HCT116 (cell line): ENCODE measurements around the gene LBR. TPM values are rescaled to one million over a fixed set of nuclear protein-coding genes. Genes with fewer than 3 reads are reported as not detected.

Source experiments
- ATAC-seq: fragments of 200-7000 bp; cut with Tn5 transposase; 2 replicates; pipeline ENCODE4 v1.9.1; 2020; ENCODE audit warnings: mild to moderate bottlenecking, moderate library complexity
- BruUV-seq: library from RNA; stranded (reverse); fragments of 400-500 nt; replicated peaks from 2 replicates; lab custom pipeline; 2021; lab: Mats Ljungman, UMichigan
- CTCF ChIA-PET: fragments of 300-600 bp; sonication (Branson Sonifier 250); formaldehyde crosslinking; loops from one replicate; lab custom pipeline; 2021; ENCODE audit warnings: antibody characterized with exemption; lab: Charles Lee
- POLR2A ChIA-PET: fragments of 300-600, 350-600 bp; sonication (Branson Sonifier 250); formaldehyde crosslinking; loops from one replicate; lab custom pipeline; 2021; ENCODE audit warnings: antibody characterized with exemption; lab: Charles Lee
- RAD21 ChIA-PET, 2 experiments: fragments of 300-600 bp; sonication (Branson Sonifier 250); formaldehyde crosslinking; loops; one replicate each; lab custom pipeline; 2023; ENCODE audit warnings: low total read pairs in 2 of 2; ENCODE audit not compliant: uncharacterized antibody in 2 of 2, unreplicated experiment in 2 of 2, low non-redundant PET in 1 of 2; lab: Charles Lee
- DNase-seq: peaks from one replicate; pipeline ENCODE4 v3.0.0-alpha.2; 2010; ENCODE audit warnings: low read depth, low spot score
- H2AFZ ChIP-seq: fragments of 200-600 bp; shearing (Covaris generic), sonication (generic); 2 replicates; pipeline ENCODE4 v1.6.1; 2017; ENCODE audit warnings: low read depth, mixed run types, mixed read lengths, antibody characterized with exemption, low read length; ENCODE audit not compliant: poor library complexity, severe bottlenecking
- H3K27ac ChIP-seq: 2 replicates; pipeline ENCODE4 v1.5.1; 2012; ENCODE audit warnings: low read depth, low read length
- H3K27me3 ChIP-seq: fragments of 200-600 bp; sonication (generic); 2 replicates; pipeline ENCODE4 v1.6.1; 2016; ENCODE audit warnings: mixed run types, low read length, mixed read lengths; ENCODE audit not compliant: insufficient read depth
- H3K36me3 ChIP-seq, 2 experiments: fragments of 200-500 bp in 1 of 2; fragments of 200-600 bp in 1 of 2; sonication (Bioruptor generic) in 1 of 2; sonication (generic) in 1 of 2; 2 replicates each; pipeline versions ENCODE4 v1.5.1 to v1.6.1; 2014 to 2016; ENCODE audit warnings: low read length in 2 of 2, inconsistent platforms in 1 of 2, mixed read lengths in 1 of 2, mixed run types in 1 of 2; ENCODE audit not compliant: insufficient read depth in 2 of 2, control insufficient read depth in 1 of 2
- H3K4me1 ChIP-seq, 2 experiments: fragments of 200-600 bp in 1 of 2; sonication (generic) in 1 of 2; 2 replicates each; pipeline versions ENCODE4 v1.5.1 to v1.6.1; 2012 to 2017; ENCODE audit warnings: low read length in 2 of 2, inconsistent platforms in 1 of 2, mild to moderate bottlenecking in 1 of 2, mixed read lengths in 1 of 2, mixed run types in 1 of 2, moderate library complexity in 1 of 2; ENCODE audit not compliant: insufficient read depth in 2 of 2, control insufficient read depth in 1 of 2
- H3K4me2 ChIP-seq: fragments of 200-600 bp; sonication (generic); 2 replicates; pipeline ENCODE4 v1.6.1; 2017; ENCODE audit warnings: mixed run types, low read length, mixed read lengths
- H3K4me3 ChIP-seq, 2 experiments: fragments of 200-600 bp in 1 of 2; sonication (generic) in 1 of 2; replicated peaks in 1 of 2; 2 replicates each; pipeline ENCODE4 v1.5.1; 2011 to 2016; ENCODE audit warnings: low read length in 2 of 2, control low read depth in 1 of 2, low read depth in 1 of 2, mild to moderate bottlenecking in 1 of 2, mixed read lengths in 1 of 2, mixed run types in 1 of 2
- H3K79me2 ChIP-seq: fragments of 200-600 bp; sonication (generic); 2 replicates; pipeline ENCODE4 v1.6.1; 2017; ENCODE audit warnings: mild to moderate bottlenecking, mixed run types, low read length, moderate library complexity, mixed read lengths; ENCODE audit not compliant: insufficient read depth
- H3K9ac ChIP-seq: fragments of 200-600 bp; sonication (generic); 2 replicates; pipeline ENCODE4 v1.6.1; 2016; ENCODE audit warnings: low read length, mixed read lengths
- H3K9me2 ChIP-seq: fragments of 200-600 bp; sonication (generic), shearing (Covaris generic); 2 replicates; pipeline ENCODE4 v1.6.1; 2017; ENCODE audit warnings: mixed run types, mild to moderate bottlenecking, moderate library complexity; ENCODE audit not compliant: insufficient read depth
- H3K9me3 ChIP-seq, 2 experiments: fragments of 200-500 bp in 1 of 2; fragments of 200-600 bp in 1 of 2; sonication (Bioruptor generic) in 1 of 2; sonication (generic) in 1 of 2; 2 replicates each; pipeline ENCODE4 v1.6.1; 2014 to 2017; ENCODE audit warnings: low read length in 2 of 2, mixed read lengths in 2 of 2, inconsistent platforms in 1 of 2, low read depth in 1 of 2, mild to moderate bottlenecking in 1 of 2, mixed run types in 1 of 2, moderate library complexity in 1 of 2; ENCODE audit not compliant: control insufficient read depth in 1 of 2, insufficient read depth in 1 of 2
- H4K20me1 ChIP-seq: fragments of 200-600 bp; sonication (generic), shearing (Covaris generic); 2 replicates; pipeline ENCODE4 v1.6.1; 2017; ENCODE audit warnings: mixed run types, mild to moderate bottlenecking, moderate library complexity; ENCODE audit not compliant: insufficient read depth
- ATF3 ChIP-seq: IDR thresholded peaks from 2 replicates; pipeline ENCODE4 v1.6.1; 2012
- CBX3 ChIP-seq: IDR thresholded peaks from 2 replicates; pipeline ENCODE4 v1.6.1; 2012; ENCODE audit warnings: low read depth
- CTCF ChIP-seq, 3 experiments: fragments of 200-600 bp in 1 of 3; sonication (generic) in 1 of 3; IDR thresholded peaks in 2 of 3; conservative IDR thresholded peaks in 1 of 3; 2 replicates each; pipeline ENCODE4 v1.5.1; 2012 to 2017; ENCODE audit warnings: low read depth in 2 of 3, low read length in 2 of 3, antibody characterized with exemption in 1 of 3, borderline replicate concordance in 1 of 3, control low read depth in 1 of 3, mild to moderate bottlenecking in 1 of 3, mixed read lengths in 1 of 3, mixed run types in 1 of 3, moderate library complexity in 1 of 3; ENCODE audit not compliant: insufficient read depth in 1 of 3
- EGR1 ChIP-seq: IDR thresholded peaks from 2 replicates; pipeline ENCODE4 v1.6.1; 2012; ENCODE audit warnings: low read depth
- EZH2phosphoT487 ChIP-seq: fragments of 200-600 bp; IDR thresholded peaks from 2 replicates; pipeline ENCODE4 v1.6.1; 2018; ENCODE audit warnings: antibody characterized with exemption, borderline replicate concordance
- FOSL1 ChIP-seq: IDR thresholded peaks from 2 replicates; pipeline ENCODE4 v1.6.1; 2012; ENCODE audit warnings: low read depth
- JUND ChIP-seq: IDR thresholded peaks from 2 replicates; pipeline ENCODE4 v1.6.1; 2012
- MAX ChIP-seq: IDR thresholded peaks from 2 replicates; pipeline ENCODE4 v1.6.1; 2012
- RAD21 ChIP-seq: IDR thresholded peaks from 2 replicates; pipeline ENCODE4 v1.6.1; 2012; ENCODE audit warnings: low read depth, mild to moderate bottlenecking
- REST ChIP-seq: IDR thresholded peaks from 2 replicates; pipeline ENCODE4 v1.6.1; 2012; ENCODE audit warnings: low read depth
- SIN3A ChIP-seq: IDR thresholded peaks from 2 replicates; pipeline ENCODE4 v1.6.1; 2012; ENCODE audit warnings: low read depth
- SRF ChIP-seq: IDR thresholded peaks from 2 replicates; pipeline ENCODE4 v1.6.1; 2012; ENCODE audit warnings: low read depth
- TCF7L2 ChIP-seq: IDR thresholded peaks from 2 replicates; pipeline ENCODE4 v1.7.0; 2011; ENCODE audit warnings: borderline replicate concordance, inconsistent platforms; ENCODE audit not compliant: insufficient read depth, insufficient read length; ENCODE audit errors: extremely low read depth
- ZFX ChIP-seq: fragments of 450-650 bp; IDR thresholded peaks from 2 replicates; pipeline ENCODE4 v1.6.1; 2017
- ZNF274 ChIP-seq: fragments of 200-500 bp; sonication (Bioruptor generic); IDR thresholded peaks from 2 replicates; pipeline ENCODE4 v1.6.1; 2014; ENCODE audit warnings: mild to moderate bottlenecking, low read depth, low read length, inconsistent platforms
- intact Hi-C: fragments of 100-400 bp; cut with micrococcal nuclease; formaldehyde crosslinking; loops from 2 replicates; pipeline ENCODE4 v1.10.0; 2022
- total RNA-seq: library from RNA; stranded (reverse); gene quantifications from one replicate; pipeline ENCODE4 v1.2.1, GENCODE V29; 2021; ENCODE audit not compliant: unreplicated experiment

The LBR gene
- total RNA-seq, 1 experiment from 2014 or later = 97.4 TPM

GRCh38 chr1:225430301-225430700 lies 2.5 kb upstream of the LBR start (continued):
- TF ChIP-seq REST (no peak), RAD21 (no peak), ATF3 (no peak), EZH2phosphoT487 (no peak)
- TF ChIP-seq, all 23 proteins: peak for 0

GRCh38 chr1:225428881-225429455 lies 1.1 kb upstream of the LBR start:
- ATAC-seq (no peak), DNase-seq (no peak)
- Histone ChIP-seq H4K20me1 (0 out of 2 replicates have a peak, but pooled peaks cover 5% of the 10 kb centered on the region), H2AFZ (no peak overlapping the region), H3K9me3 (no peaks in the 10 kb centered on the region), H3K9ac (peak overlapping the region; percentile 85), H3K4me3 (peak overlapping the region; percentile 58 to 91), H3K27me3 (no peaks in the 10 kb centered on the region), H3K4me2 (peak overlapping the region; percentile 87), H3K79me2 (peaks cover 38% of the 10 kb centered on the region), H3K4me1 (peaks cover 25 to 38% of the 10 kb centered on the region in 2 experiments), H3K9me2 (no peaks in the 10 kb centered on the region), H3K36me3 (no peaks in the 10 kb centered on the region), H3K27ac (peak overlapping the region; percentile 91)
- RAD21 ChIA-PET = no interaction called here
- intact Hi-C loops = no loop called here
- CTCF ChIA-PET = interaction anchor here (1.6 kb wide), 1 partner anchor 11 kb away, joined by 4 read pairs; no protein-coding TSS in a partner anchor
- no TSS peak for BruUV-seq
- POLR2A ChIA-PET = interaction anchor here (1.2 to 1.5 kb wide), 2 partner anchors 17 to 570 kb away, joined by 3 read pairs; partner anchors contain the start of gene SDE2
- TF ChIP-seq SIN3A (no peak), SRF (no peak), FOSL1 (no peak), ZNF274 (no peak), EGR1 (no peak), TCF7L2 (no peak), CBX3 (no peak), JUND (no peak), ATF3 (no peak), MAX (no peak), ZFX (no peak), CTCF (IDR thresholded peaks at IDR 0.05 in 2 of 3, conservative IDR thresholded peaks at IDR 0.05 in 1 of 3; ENCODE audit: borderline replicate concordance in 1 of 3, insufficient read depth in 1 of 3, low read depth in 2 of 3, low read length in 2 of 3) (no peak)
